ENCODE results near the gene C14orf132.

GRCh38 chr14:96125536-96125935 lies 86.4 kb downstream of the C14orf132 start:
- TF ChIP-seq CTCF (IDR thresholded peaks at IDR 0.05): no peak
- no peak for TF ChIP-seq POLR2A (IDR thresholded peaks at IDR 0.05)

Measured in testis (tissue), 2 donors.